Neural progenitor cell (in vitro differentiated cells): ENCODE measurements around the gene ESRRG. TPM values are rescaled to one million over a fixed set of nuclear protein-coding genes. Genes with fewer than 3 reads are reported as not detected.

ENCODE experiments used
- DNase-seq: peaks from one replicate; pipeline ENCODE4 v3.0.0-alpha.2; 2016; ENCODE audit warnings: low spot score
- H2AFZ ChIP-seq: fragments of 200-600 bp; sonication (generic); replicated peaks from 2 replicates; pipeline ENCODE4 v1.6.1; 2016; ENCODE audit warnings: antibody characterized with exemption
- H3F3A ChIP-seq: fragments of 200-600 bp; sonication (generic); 2 replicates; pipeline ENCODE4 v1.6.1; 2016; ENCODE audit warnings: antibody characterized with exemption, low read depth
- H3K27ac ChIP-seq: fragments of 200-600 bp; sonication (generic); 2 replicates; pipeline ENCODE4 v1.5.1; 2016; ENCODE audit warnings: mild to moderate bottlenecking
- H3K27me3 ChIP-seq: fragments of 200-600 bp; sonication (generic); 2 replicates; pipeline ENCODE4 v1.6.1; 2016; ENCODE audit warnings: mild to moderate bottlenecking, moderate library complexity
- H3K36me3 ChIP-seq: fragments of 200-600 bp; sonication (generic); 2 replicates; pipeline ENCODE4 v1.5.1; 2016
- H3K4me1 ChIP-seq: fragments of 200-600 bp; sonication (generic); 2 replicates; pipeline ENCODE4 v1.6.1; 2016; ENCODE audit warnings: mixed run types
- H3K4me2 ChIP-seq: fragments of 200-600 bp; sonication (generic); 2 replicates; pipeline ENCODE4 v1.6.1; 2016
- H3K4me3 ChIP-seq: fragments of 200-600 bp; sonication (generic); 2 replicates; pipeline ENCODE4 v1.5.1; 2016
- H3K79me2 ChIP-seq: fragments of 200-600 bp; sonication (generic); 2 replicates; pipeline ENCODE4 v1.6.1; 2016; ENCODE audit warnings: low read depth
- H3K9ac ChIP-seq: fragments of 200-600 bp; sonication (generic); 2 replicates; pipeline ENCODE4 v1.6.1; 2016
- H3K9me3 ChIP-seq: fragments of 200-600 bp; sonication (generic); 2 replicates; pipeline ENCODE4 v1.5.1; 2016; ENCODE audit warnings: low read depth
- H4K20me1 ChIP-seq: fragments of 200-600 bp; sonication (generic); 2 replicates; pipeline ENCODE4 v1.6.1; 2016; ENCODE audit warnings: low read depth
- H3K27ac Mint-ChIP-seq: 3 replicates; pipeline ENCODE4 v1.8.0; 2021; ENCODE audit warnings: mixed read lengths
- H3K27me3 Mint-ChIP-seq: 2 replicates; pipeline ENCODE4 v1.8.0; 2022; ENCODE audit warnings: low read depth, mild to moderate bottlenecking, inconsistent platforms, moderate library complexity, mixed read lengths; ENCODE audit not compliant: insufficient read depth
- H3K36me3 Mint-ChIP-seq: 3 replicates; pipeline ENCODE4 v1.8.0; 2021; ENCODE audit warnings: mixed read lengths
- H3K4me1 Mint-ChIP-seq: 3 replicates; pipeline ENCODE4 v1.8.0; 2021; ENCODE audit warnings: mixed read lengths
- H3K4me3 Mint-ChIP-seq: 3 replicates; pipeline ENCODE4 v1.8.0; 2021; ENCODE audit warnings: mild to moderate bottlenecking, moderate library complexity, mixed read lengths
- H3K9me3 Mint-ChIP-seq: 3 replicates; pipeline ENCODE4 v1.8.0; 2020; ENCODE audit warnings: mixed read lengths
- EZH2 ChIP-seq: fragments of 200-600 bp; sonication (generic); IDR thresholded peaks from 2 replicates; pipeline ENCODE4 v1.6.1; 2017; ENCODE audit warnings: antibody characterized with exemption, mild to moderate bottlenecking, moderate library complexity
- EZH2phosphoT487 ChIP-seq: fragments of 200-600 bp; sonication (generic); IDR thresholded peaks from 2 replicates; pipeline ENCODE4 v1.6.1; 2017; ENCODE audit warnings: antibody characterized with exemption
- total RNA-seq: library from RNA; depleted of rRNA; stranded (reverse); fragments of >200 nt; gene quantifications from 2 replicates; pipeline ENCODE4 v1.2.3, GENCODE V29; 2015; ENCODE audit warnings: low replicate concordance
- TF ChIP-seq, protein P1 (sequence below): fragments of 200-600 bp; sonication (generic); IDR thresholded peaks from 2 replicates; pipeline ENCODE4 v1.5.1; 2017; ENCODE audit warnings: antibody characterized with exemption, mild to moderate bottlenecking

ESRRG gene
- total RNA-seq, 1 donor from 2014 or later, result 3.0 TPM

DNA sequence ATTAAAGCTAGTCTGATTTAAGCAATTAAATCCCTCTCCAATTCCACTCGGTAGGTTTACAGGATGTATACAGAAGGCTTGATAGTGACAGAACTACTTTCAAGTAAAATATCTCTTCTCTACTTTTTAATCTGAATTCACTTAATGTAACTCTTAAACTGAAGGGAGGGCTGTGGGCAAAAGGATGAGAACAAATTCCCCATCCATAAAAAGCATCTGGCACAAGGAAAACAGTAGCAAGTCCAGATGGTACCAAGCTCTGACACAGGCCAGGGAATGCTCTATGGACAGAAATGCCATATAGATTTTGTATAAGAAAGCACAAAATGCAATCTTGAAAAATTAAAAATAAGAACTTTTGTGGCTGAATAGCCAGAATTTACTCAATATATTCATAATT, 246.9 kb downstream of the ESRRG start:
- Mint-ChIP-seq H3K4me1 (no peaks in the 10 kb centered on the region), H3K9me3 (peaks cover 12% of the 10 kb centered on the region), H3K36me3 (peaks cover 2% of the 10 kb centered on the region), H3K27me3 (no peaks in the 10 kb centered on the region), H3K4me3 (no peak overlapping the region), H3K27ac (no peak overlapping the region)
- no peak for TF ChIP-seq EZH2
- TF ChIP-seq EZH2phosphoT487, result no peak
- TF ChIP-seq, protein P1, sequence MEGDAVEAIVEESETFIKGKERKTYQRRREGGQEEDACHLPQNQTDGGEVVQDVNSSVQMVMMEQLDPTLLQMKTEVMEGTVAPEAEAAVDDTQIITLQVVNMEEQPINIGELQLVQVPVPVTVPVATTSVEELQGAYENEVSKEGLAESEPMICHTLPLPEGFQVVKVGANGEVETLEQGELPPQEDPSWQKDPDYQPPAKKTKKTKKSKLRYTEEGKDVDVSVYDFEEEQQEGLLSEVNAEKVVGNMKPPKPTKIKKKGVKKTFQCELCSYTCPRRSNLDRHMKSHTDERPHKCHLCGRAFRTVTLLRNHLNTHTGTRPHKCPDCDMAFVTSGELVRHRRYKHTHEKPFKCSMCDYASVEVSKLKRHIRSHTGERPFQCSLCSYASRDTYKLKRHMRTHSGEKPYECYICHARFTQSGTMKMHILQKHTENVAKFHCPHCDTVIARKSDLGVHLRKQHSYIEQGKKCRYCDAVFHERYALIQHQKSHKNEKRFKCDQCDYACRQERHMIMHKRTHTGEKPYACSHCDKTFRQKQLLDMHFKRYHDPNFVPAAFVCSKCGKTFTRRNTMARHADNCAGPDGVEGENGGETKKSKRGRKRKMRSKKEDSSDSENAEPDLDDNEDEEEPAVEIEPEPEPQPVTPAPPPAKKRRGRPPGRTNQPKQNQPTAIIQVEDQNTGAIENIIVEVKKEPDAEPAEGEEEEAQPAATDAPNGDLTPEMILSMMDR, result no peak
- no peaks in the 10 kb centered on the region for H3K27me3 ChIP-seq
- H3K4me2 ChIP-seq, result no peak overlapping the region
- no peaks in the 10 kb centered on the region for H4K20me1 ChIP-seq
- H3F3A ChIP-seq, result no peaks in the 10 kb centered on the region
- no peak overlapping the region for H3K4me3 ChIP-seq
- no peak overlapping the region for H3K9ac ChIP-seq
- H3K27ac ChIP-seq, result no peak overlapping the region
- H3K79me2 ChIP-seq, result no peaks in the 10 kb centered on the region
- DNase-seq, result no peak
- no peak overlapping the region for H2AFZ ChIP-seq
- H3K9me3 ChIP-seq, result no peaks in the 10 kb centered on the region
- H3K36me3 ChIP-seq, result no peaks in the 10 kb centered on the region
- no peaks in the 10 kb centered on the region for H3K4me1 ChIP-seq

DNA sequence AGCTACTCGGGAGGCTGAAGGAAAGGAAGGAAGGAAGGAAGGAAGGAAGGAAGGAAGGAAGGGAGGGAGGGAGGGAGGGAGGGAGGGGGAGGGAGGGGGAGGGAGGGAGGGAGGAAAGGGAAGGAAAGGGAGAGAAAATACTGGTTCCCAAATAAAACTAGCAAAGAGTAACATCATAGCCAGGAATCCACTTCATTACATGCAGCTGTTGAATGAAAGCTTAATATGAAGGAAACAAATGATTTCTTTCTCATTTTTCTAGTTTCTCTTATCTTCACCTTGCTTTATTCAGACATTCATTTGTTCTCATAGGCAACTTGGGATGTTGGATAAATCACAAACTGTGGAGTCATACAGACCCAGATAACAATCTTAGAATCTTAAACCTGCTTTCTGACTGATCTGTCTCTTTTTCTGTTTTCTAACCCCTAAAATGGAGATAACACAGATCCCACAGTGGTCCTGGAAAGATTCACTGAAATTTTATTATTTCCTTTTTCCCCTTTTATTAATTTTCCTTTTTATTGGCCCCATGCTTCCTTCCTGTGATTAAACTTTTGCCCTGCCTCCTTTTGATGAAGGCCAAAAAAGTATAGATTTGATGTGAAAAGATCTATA, 247.5 kb downstream of the ESRRG start:
- Histone ChIP-seq H3K79me2 (no peaks in the 10 kb centered on the region), H3K9ac (no peak overlapping the region), H3K9me3 (no peaks in the 10 kb centered on the region), H3K4me3 (no peak overlapping the region), H3F3A (no peaks in the 10 kb centered on the region), H2AFZ (no peak overlapping the region), H3K27ac (no peak overlapping the region), H4K20me1 (no peaks in the 10 kb centered on the region), H3K27me3 (no peaks in the 10 kb centered on the region), H3K4me1 (no peaks in the 10 kb centered on the region), H3K36me3 (no peaks in the 10 kb centered on the region), H3K4me2 (no peak overlapping the region)
- Mint-ChIP-seq H3K4me1 (no peaks in the 10 kb centered on the region), H3K27ac (no peak overlapping the region), H3K36me3 (no peaks in the 10 kb centered on the region), H3K9me3 (peaks cover 8% of the 10 kb centered on the region), H3K4me3 (no peak overlapping the region), H3K27me3 (no peaks in the 10 kb centered on the region)
- DNase-seq, result no peak
- TF ChIP-seq, protein P1, result no peak
- TF ChIP-seq EZH2phosphoT487 (no peak), EZH2 (no peak)

DNA sequence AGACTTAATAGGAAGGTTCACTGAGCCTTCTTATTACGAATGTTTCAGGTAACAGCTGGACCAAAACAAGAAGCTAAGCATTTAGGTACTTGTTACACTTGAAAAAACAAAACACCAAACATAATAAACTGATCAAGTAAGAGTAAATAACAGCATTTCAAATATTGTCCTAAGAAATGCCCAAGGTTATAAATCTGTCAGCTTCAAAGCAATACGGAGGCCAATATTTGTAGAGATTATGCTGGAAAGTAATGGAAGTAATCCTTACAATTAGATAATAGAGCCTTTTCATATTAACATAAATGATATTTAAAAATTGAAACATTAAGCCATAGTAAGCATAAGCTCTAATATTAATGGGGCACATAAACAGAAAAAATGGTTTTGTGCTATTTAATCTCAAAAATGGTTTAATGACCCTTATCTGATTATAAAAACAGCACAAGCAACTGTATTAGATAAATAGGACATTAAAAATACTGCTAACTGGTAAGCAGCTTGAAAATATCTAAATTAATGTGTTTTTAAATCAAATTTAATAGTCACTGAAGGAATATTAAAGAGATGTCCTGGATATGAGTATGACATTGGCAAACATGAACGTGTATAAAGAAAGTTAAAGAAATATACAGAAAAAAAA, 256.9 kb downstream of the ESRRG start:
- Histone ChIP-seq H4K20me1 (no peaks in the 10 kb centered on the region), H3K27me3 (no peaks in the 10 kb centered on the region), H3K4me3 (no peak overlapping the region), H3K9me3 (no peaks in the 10 kb centered on the region), H3K4me2 (no peak overlapping the region), H3K79me2 (no peaks in the 10 kb centered on the region), H2AFZ (no peak overlapping the region), H3F3A (no peaks in the 10 kb centered on the region), H3K9ac (no peak overlapping the region), H3K27ac (no peak overlapping the region), H3K36me3 (no peaks in the 10 kb centered on the region), H3K4me1 (no peaks in the 10 kb centered on the region)
- H3K27ac Mint-ChIP-seq, result no peak overlapping the region
- TF ChIP-seq, protein P1, result no peak
- TF ChIP-seq EZH2phosphoT487 (no peak), EZH2 (no peak)
- no peak for DNase-seq
- H3K27me3 Mint-ChIP-seq, result peaks cover 2% of the 10 kb centered on the region
- H3K36me3 Mint-ChIP-seq, result no peaks in the 10 kb centered on the region
- H3K4me1 Mint-ChIP-seq, result peaks cover 9% of the 10 kb centered on the region
- no peak overlapping the region for H3K4me3 Mint-ChIP-seq
- no peaks in the 10 kb centered on the region for H3K9me3 Mint-ChIP-seq
